Activated B cell treated with CpG ODN at 0.5 μM for 24 hours (primary cell): ENCODE measurements around the gene ZNFX1. TPM values are rescaled to one million over a fixed set of nuclear protein-coding genes. Genes with fewer than 3 reads are reported as not detected.

Experiments
- ATAC-seq: fragments of 200-7000 bp; cut with Tn5 transposase; one replicate; pipeline ENCODE4 v1.10.0; 2021; ENCODE audit warnings: low read depth, mild to moderate bottlenecking, moderate library complexity
- CTCF ChIA-PET: fragments of 350-600 bp; sonication (Branson Sonifier 250); formaldehyde crosslinking; loops from one replicate; lab custom pipeline; 2021; ENCODE audit warnings: antibody characterized with exemption; lab: Charles Lee
- POLR2A ChIA-PET: fragments of 350-600 bp; sonication (Branson Sonifier 250); formaldehyde crosslinking; loops from one replicate; lab custom pipeline; 2021; ENCODE audit warnings: antibody characterized with exemption; lab: Charles Lee
- DNase-seq: peaks from one replicate; pipeline ENCODE4 v3.0.0; 2022
- H3K27ac Mint-ChIP-seq: one replicate; pipeline ENCODE4 v1.8.0; 2020; ENCODE audit warnings: mixed read lengths
- H3K27me3 Mint-ChIP-seq: one replicate; pipeline ENCODE4 v1.8.0; 2021; ENCODE audit warnings: mixed read lengths
- H3K36me3 Mint-ChIP-seq: one replicate; pipeline ENCODE4 v1.8.0; 2021; ENCODE audit warnings: low read depth, mixed read lengths
- H3K4me1 Mint-ChIP-seq: one replicate; pipeline ENCODE4 v1.8.0; 2021; ENCODE audit warnings: mixed read lengths
- H3K4me3 Mint-ChIP-seq: one replicate; pipeline ENCODE4 v1.8.0; 2020; ENCODE audit warnings: mild to moderate bottlenecking, mixed read lengths
- H3K9me3 Mint-ChIP-seq: one replicate; pipeline ENCODE4 v1.8.0; 2020; ENCODE audit warnings: mixed read lengths
- intact Hi-C: fragments of 100-400 bp; cut with micrococcal nuclease; formaldehyde crosslinking; loops from one replicate; pipeline ENCODE4 v1.15.1; 2024
- total RNA-seq: library from RNA; stranded (reverse); gene quantifications from 2 replicates; pipeline ENCODE4 v1.2.3, GENCODE V29; 2022
- TF ChIP-seq, protein P1 (sequence below): fragments of 200-600 bp; IDR thresholded peaks from one replicate; pipeline ENCODE4 v1.8.0; 2022; ENCODE audit warnings: antibody characterized with exemption, mild to moderate bottlenecking

The ZNFX1 gene
- total RNA-seq, 1 donor from 2014 or later: 51.9 TPM

DNA sequence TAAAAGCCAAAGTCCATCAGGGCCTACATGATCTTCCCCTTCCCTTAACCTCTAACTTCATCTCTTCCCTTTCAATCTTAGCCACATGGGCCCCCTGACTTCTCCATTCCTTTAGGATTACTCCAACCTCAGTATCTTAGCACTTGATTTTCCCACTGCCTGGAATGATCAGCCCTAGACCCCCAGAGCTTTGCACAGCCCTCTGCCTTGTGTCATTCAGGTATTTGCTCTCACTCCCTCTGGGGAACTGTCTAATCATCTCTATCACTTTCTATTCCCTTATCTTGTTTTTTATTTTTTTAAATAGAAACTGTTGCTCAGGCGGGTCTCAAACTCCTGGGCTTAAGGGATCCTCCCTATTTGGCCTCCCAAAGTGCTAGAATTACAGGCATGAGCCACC, 13.3 kb upstream of the ZNFX1 start:
- peak overlapping the region; percentile 82 for H3K27ac Mint-ChIP-seq
- ATAC-seq (no peak), DNase-seq (no peak)
- peaks cover 33% of the 10 kb centered on the region for H3K4me1 Mint-ChIP-seq
- peak overlapping the region; percentile 50 for H3K4me3 Mint-ChIP-seq
- intact Hi-C loops: no loop called here
- H3K27me3 Mint-ChIP-seq: no peaks in the 10 kb centered on the region
- peaks cover 90% of the 10 kb centered on the region for H3K36me3 Mint-ChIP-seq
- H3K9me3 Mint-ChIP-seq: peaks cover 17% of the 10 kb centered on the region
- ChIA-PET POLR2A (interaction anchor here (1.1 to 4.2 kb wide), 2 partner anchors 11 to 23 kb away, joined by 6 to 63 read pairs; partner anchors contain the start of gene ZNFX1), CTCF (no interaction called here)
- TF ChIP-seq, protein P1, sequence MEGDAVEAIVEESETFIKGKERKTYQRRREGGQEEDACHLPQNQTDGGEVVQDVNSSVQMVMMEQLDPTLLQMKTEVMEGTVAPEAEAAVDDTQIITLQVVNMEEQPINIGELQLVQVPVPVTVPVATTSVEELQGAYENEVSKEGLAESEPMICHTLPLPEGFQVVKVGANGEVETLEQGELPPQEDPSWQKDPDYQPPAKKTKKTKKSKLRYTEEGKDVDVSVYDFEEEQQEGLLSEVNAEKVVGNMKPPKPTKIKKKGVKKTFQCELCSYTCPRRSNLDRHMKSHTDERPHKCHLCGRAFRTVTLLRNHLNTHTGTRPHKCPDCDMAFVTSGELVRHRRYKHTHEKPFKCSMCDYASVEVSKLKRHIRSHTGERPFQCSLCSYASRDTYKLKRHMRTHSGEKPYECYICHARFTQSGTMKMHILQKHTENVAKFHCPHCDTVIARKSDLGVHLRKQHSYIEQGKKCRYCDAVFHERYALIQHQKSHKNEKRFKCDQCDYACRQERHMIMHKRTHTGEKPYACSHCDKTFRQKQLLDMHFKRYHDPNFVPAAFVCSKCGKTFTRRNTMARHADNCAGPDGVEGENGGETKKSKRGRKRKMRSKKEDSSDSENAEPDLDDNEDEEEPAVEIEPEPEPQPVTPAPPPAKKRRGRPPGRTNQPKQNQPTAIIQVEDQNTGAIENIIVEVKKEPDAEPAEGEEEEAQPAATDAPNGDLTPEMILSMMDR: no peak

DNA sequence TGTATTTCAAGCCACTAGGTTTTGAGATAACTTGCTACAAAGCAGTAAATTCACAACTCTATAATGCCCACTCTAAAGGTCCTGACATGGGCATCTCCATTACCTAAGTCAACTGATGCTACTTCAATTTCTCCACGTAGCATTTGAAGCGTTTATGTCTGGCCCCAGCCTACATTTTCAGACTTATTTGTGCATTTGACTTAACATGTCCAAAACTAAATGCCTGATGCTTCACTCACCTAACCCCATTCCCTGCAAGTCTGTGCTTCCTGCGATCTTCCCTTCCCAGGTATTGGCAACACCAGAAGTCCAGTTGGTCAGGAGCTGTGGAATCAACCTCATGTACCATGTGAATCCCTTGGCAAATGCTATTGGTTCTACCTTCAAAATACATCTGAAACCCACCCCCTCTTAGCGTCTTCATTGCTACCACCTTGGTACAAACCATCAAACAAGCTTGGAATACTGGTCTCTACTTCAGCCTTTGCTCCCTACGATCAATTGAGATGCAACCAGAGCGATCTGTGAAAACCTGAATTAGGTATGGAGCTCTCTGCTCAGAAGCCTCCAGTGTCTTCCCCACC, 12.8 kb upstream of the ZNFX1 start:
- DNase-seq (no peak), ATAC-seq (no peak)
- Mint-ChIP-seq H3K27me3 (no peaks in the 10 kb centered on the region), H3K27ac (no peak overlapping the region), H3K9me3 (peaks cover 21% of the 10 kb centered on the region), H3K36me3 (peaks cover 93% of the 10 kb centered on the region), H3K4me3 (no peak overlapping the region), H3K4me1 (peaks cover 37% of the 10 kb centered on the region)
- TF ChIP-seq, protein P1: no peak
- ChIA-PET CTCF (no interaction called here), POLR2A (interaction anchor here (0.7 to 4.2 kb wide), 2 partner anchors 11 to 470 kb away, joined by 5 to 63 read pairs; partner anchors contain the start of gene ZNFX1)
- intact Hi-C loops: no loop called here

DNA sequence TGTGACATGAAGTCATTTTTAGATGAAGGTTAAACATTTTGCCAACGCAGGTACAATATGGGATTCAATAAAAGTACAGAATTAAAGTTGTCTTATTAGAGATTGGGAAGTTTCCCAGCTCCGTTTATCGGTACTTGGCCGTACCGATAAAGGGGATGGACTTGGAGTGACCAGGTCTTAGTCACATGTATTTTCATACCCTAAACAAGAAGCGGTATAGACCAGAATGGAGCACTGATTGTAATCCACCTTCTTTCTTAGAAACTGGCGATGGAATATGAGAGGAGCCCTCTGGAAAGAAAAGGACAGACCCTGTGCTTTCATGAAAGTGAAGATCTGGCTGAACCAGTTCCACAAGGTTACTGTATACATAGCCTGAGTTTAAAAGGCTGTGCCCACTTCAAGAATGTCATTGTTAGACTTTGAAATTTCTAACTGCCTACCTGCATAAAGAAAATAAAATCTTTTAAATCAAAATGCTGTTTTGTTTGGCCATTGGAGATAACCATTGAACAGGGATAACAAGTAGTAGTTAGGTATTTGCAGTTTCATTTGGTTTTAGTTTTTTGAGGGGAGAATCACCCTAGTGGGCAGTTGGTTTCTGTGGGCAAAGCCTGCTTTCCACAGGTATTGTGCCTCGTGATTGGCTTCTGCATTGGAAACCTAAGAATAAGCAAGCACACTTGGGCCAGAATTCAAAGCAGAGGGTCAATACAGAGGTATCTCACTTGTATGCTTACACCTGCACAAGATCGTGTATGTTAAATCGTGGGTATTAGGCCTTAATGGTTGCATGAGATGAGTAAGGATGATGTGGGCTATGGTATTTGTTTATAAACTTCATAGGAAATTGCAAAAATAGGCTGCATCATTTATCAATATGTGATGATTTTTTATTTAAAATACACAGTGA, 11.2 kb upstream of the ZNFX1 start:
- H3K9me3 Mint-ChIP-seq: peaks cover 29% of the 10 kb centered on the region
- H3K4me3 Mint-ChIP-seq: no peak overlapping the region
- no peaks in the 10 kb centered on the region for H3K27me3 Mint-ChIP-seq
- CTCF ChIA-PET: no interaction called here
- no peak for ATAC-seq
- H3K27ac Mint-ChIP-seq: peak overlapping the region; percentile 46
- TF ChIP-seq, protein P1: no peak
- H3K4me1 Mint-ChIP-seq: peaks cover 51% of the 10 kb centered on the region
- POLR2A ChIA-PET: interaction anchor here (3.7 to 4.2 kb wide), 2 partner anchors 9 to 11 kb away, joined by 35 to 63 read pairs; partner anchors contain the start of gene ZNFX1
- DNase-seq: no peak
- intact Hi-C loops: no loop called here
- H3K36me3 Mint-ChIP-seq: peaks cover 97% of the 10 kb centered on the region

DNA sequence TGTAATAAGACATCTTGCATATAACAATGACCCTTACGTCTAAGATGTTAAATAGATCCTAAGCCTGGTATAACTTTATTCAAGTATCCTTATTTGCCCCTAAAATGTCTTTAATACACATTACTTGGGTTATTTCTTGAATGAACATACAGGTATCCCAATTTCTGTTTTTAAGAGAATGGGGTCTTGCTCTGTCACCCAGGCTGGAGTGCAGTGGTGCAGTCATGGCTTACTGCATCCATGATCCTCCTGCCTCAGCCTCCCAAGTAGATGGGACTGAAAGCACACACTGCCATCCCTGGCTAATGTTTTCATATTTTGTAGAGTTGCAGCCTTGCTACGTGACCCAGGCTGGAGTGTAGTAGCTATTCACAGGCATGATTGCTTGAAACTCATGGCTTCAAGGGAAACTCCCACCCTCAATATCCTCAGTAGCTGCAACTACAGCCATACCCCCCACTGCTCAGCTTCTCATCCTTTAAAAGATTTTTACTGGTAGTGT, 10.4 kb upstream of the ZNFX1 start:
- POLR2A ChIA-PET: interaction anchor here (3.7 kb wide), 1 partner anchor 11 kb away, joined by 35 read pairs; the partner anchor contains the start of gene ZNFX1

More for the DNA sequence above, 10.4 kb upstream of the ZNFX1 start:
- TF ChIP-seq, protein P1: no peak
- peaks cover 58% of the 10 kb centered on the region for H3K4me1 Mint-ChIP-seq
- no peaks in the 10 kb centered on the region for H3K27me3 Mint-ChIP-seq
- intact Hi-C loops: no loop called here
- H3K9me3 Mint-ChIP-seq: peaks cover 34% of the 10 kb centered on the region
- no peak for ATAC-seq
- DNase-seq: no peak
- H3K36me3 Mint-ChIP-seq: peaks cover 97% of the 10 kb centered on the region
- H3K4me3 Mint-ChIP-seq: peak overlapping the region; percentile 2
- H3K27ac Mint-ChIP-seq: no peak overlapping the region
- CTCF ChIA-PET: no interaction called here
